GM12878 (cell line): Measurements from ENCODE around the gene REPS1. TPM values are rescaled to one million over a fixed set of nuclear protein-coding genes. Genes with fewer than 3 reads are reported as not detected.

Experiments used
- IKZF1 ChIP-seq: fragments of 450-650 bp; conservative IDR thresholded peaks from 2 replicates; pipeline ENCODE4 v1.6.1; 2017; ENCODE audit warnings: antibody characterized with exemption, mild to moderate bottlenecking
- MYC ChIP-seq: IDR thresholded peaks from 2 replicates; pipeline ENCODE4 v1.6.1; 2011; ENCODE audit warnings: mild to moderate bottlenecking, low read length, moderate library complexity, inconsistent platforms; ENCODE audit not compliant: insufficient read depth, insufficient replicate concordance, insufficient read length, severe bottlenecking
- NBN ChIP-seq: fragments of 450-650 bp; IDR thresholded peaks from 2 replicates; pipeline ENCODE4 v1.6.1; 2016
- NFIC ChIP-seq: IDR thresholded peaks from 2 replicates; pipeline ENCODE4 v1.6.1; 2012; ENCODE audit warnings: low read depth, mild to moderate bottlenecking, inconsistent platforms, low read length, moderate library complexity
- NR2C1 ChIP-seq: fragments of 450-650 bp; IDR thresholded peaks from 2 replicates; pipeline ENCODE4 v1.6.1; 2017; ENCODE audit warnings: antibody characterized with exemption, mild to moderate bottlenecking, moderate library complexity
- SMAD5 ChIP-seq: IDR thresholded peaks from 2 replicates; pipeline ENCODE4 v1.6.1; 2016; ENCODE audit warnings: antibody characterized with exemption, low read depth
- STAT1 ChIP-seq: fragments of 450-650 bp; conservative IDR thresholded peaks from 2 replicates; pipeline ENCODE4 v1.6.1; 2014; ENCODE audit warnings: antibody characterized with exemption, mild to moderate bottlenecking
- YY1 ChIP-seq: IDR thresholded peaks from 2 replicates; pipeline ENCODE4 v1.6.1; 2011; ENCODE audit warnings: low read depth, mild to moderate bottlenecking, low read length
- ZNF217 ChIP-seq: fragments of 450-650 bp; IDR thresholded peaks from 2 replicates; pipeline ENCODE4 v1.6.1; 2017; ENCODE audit warnings: antibody characterized with exemption, mild to moderate bottlenecking
- ZNF24 ChIP-seq: fragments of 450-650 bp; IDR thresholded peaks from 2 replicates; pipeline ENCODE4 v1.6.1; 2017; ENCODE audit warnings: antibody characterized with exemption, mild to moderate bottlenecking
- polyA plus RNA-seq, 11 experiments: library from polyadenylated mRNA; depleted of rRNA in 4 of 11; unstranded in 6 of 11; stranded (reverse) in 5 of 11; fragments of >200 nt; fragmentation: Nextera tagmentation in 4 of 11; fragmentation: Illumina TruSeq in 1 of 11; extraction: Ambion mirVana in 4 of 11; extraction: Trizol in 1 of 11; gene quantifications; 1 replicate in 1 of 11; 2 replicates in 10 of 11; pipeline versions ENCODE4 v1.2.1 to v1.2.3, GENCODE V29; 2011 to 2016; ENCODE audit warnings: inconsistent platforms in 2 of 11, missing spikeins in 2 of 11, low read depth in 1 of 11
- total RNA-seq, 4 experiments: library from RNA; depleted of rRNA in 3 of 4; stranded (reverse); fragments of >200 nt in 3 of 4; fragmentation: Illumina TruSeq in 1 of 4; extraction: Trizol in 1 of 4; gene quantifications; 2 replicates each; pipeline versions ENCODE4 v1.2.1 to v1.2.3, GENCODE V29; 2013 to 2021
- TF ChIP-seq, protein P1 (sequence below): fragments of 450-650 bp; IDR thresholded peaks from 2 replicates; pipeline ENCODE4 v1.6.1; 2016; ENCODE audit warnings: mild to moderate bottlenecking
- TF ChIP-seq, protein P2 (sequence below): fragments of 450-650 bp; IDR thresholded peaks from 2 replicates; pipeline ENCODE4 v1.6.1; 2017; ENCODE audit warnings: mild to moderate bottlenecking, moderate library complexity
- TF ChIP-seq, protein P3 (sequence below): fragments of 450-650 bp; IDR thresholded peaks from 2 replicates; pipeline ENCODE4 v1.6.1; 2016; ENCODE audit warnings: mild to moderate bottlenecking
- TF ChIP-seq, protein P4 (sequence below): fragments of 450-650 bp; formaldehyde crosslinking; IDR thresholded peaks from 2 replicates; pipeline ENCODE4 v1.5.0; 2022; ENCODE audit warnings: mild to moderate bottlenecking, missing genetic modification characterization
- TF ChIP-seq, protein P5 (sequence below): IDR thresholded peaks from 2 replicates; pipeline ENCODE4 v1.6.1; 2011; ENCODE audit warnings: borderline replicate concordance, low read depth, mild to moderate bottlenecking, moderate library complexity, mixed read lengths, low read length; ENCODE audit not compliant: insufficient read depth; ENCODE audit errors: extremely low read length

REPS1 gene
- total and polyA plus RNA-seq, 10 of the 15 experiments (the other 5 are each of a cell fraction or from before 2014, with no cell fraction given), result 13.7 to 59.3 (median 31.7) TPM

DNA sequence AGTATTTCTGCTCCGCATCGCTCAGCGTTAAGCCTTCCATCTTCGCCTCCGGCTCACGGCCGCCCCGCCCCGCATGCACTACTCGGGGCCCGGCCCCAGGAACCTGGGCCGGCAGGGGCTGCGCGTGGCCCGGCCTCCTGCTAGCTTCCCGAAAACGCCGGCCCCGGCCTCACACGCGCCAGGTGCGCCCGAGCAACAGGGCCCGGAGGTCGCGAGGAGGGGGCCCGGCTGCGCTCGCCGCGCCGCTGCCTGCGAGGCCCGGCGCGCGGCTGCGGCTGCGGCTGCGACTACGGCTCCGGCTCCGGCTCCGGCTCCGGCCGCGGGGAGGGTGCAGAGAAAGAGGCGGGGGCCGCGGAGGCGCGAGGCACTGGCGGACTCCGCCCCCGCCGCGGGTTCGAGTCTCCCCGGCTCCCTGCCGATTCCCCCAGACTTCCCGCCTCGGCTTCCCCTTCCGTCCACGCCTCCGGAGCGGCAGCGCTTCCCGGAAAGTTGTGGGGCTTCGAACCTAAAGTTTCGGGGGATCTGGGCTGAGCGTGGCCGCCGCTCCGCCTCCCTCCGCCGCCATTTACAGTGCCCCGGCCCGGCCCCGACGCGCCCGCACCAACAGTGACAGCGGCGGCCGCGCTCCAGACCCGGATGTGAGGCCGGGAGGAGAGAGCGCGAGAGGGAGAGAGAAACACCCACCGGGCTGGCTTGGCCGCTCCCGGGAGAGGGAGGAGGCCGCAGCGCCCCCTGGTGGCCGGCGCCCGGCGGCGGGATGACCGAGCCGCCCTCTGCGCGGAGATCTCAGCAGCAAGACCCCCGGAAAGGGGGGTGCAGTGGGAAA, at the start of gene REPS1 (continued):
- peak; percentile 74; the same call in 1 of the 2 replicates for TF ChIP-seq SMAD5
- TF ChIP-seq MYC, result no peak
- TF ChIP-seq YY1, result peak; percentile 94
- TF ChIP-seq, protein P1, sequence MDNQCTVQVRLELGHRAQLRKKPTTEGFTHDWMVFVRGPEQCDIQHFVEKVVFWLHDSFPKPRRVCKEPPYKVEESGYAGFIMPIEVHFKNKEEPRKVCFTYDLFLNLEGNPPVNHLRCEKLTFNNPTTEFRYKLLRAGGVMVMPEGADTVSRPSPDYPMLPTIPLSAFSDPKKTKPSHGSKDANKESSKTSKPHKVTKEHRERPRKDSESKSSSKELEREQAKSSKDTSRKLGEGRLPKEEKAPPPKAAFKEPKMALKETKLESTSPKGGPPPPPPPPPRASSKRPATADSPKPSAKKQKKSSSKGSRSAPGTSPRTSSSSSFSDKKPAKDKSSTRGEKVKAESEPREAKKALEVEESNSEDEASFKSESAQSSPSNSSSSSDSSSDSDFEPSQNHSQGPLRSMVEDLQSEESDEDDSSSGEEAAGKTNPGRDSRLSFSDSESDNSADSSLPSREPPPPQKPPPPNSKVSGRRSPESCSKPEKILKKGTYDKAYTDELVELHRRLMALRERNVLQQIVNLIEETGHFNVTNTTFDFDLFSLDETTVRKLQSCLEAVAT, result no peak
- peak; percentile 30; the same call in 1 of the 2 replicates for TF ChIP-seq NBN
- TF ChIP-seq, protein P2, sequence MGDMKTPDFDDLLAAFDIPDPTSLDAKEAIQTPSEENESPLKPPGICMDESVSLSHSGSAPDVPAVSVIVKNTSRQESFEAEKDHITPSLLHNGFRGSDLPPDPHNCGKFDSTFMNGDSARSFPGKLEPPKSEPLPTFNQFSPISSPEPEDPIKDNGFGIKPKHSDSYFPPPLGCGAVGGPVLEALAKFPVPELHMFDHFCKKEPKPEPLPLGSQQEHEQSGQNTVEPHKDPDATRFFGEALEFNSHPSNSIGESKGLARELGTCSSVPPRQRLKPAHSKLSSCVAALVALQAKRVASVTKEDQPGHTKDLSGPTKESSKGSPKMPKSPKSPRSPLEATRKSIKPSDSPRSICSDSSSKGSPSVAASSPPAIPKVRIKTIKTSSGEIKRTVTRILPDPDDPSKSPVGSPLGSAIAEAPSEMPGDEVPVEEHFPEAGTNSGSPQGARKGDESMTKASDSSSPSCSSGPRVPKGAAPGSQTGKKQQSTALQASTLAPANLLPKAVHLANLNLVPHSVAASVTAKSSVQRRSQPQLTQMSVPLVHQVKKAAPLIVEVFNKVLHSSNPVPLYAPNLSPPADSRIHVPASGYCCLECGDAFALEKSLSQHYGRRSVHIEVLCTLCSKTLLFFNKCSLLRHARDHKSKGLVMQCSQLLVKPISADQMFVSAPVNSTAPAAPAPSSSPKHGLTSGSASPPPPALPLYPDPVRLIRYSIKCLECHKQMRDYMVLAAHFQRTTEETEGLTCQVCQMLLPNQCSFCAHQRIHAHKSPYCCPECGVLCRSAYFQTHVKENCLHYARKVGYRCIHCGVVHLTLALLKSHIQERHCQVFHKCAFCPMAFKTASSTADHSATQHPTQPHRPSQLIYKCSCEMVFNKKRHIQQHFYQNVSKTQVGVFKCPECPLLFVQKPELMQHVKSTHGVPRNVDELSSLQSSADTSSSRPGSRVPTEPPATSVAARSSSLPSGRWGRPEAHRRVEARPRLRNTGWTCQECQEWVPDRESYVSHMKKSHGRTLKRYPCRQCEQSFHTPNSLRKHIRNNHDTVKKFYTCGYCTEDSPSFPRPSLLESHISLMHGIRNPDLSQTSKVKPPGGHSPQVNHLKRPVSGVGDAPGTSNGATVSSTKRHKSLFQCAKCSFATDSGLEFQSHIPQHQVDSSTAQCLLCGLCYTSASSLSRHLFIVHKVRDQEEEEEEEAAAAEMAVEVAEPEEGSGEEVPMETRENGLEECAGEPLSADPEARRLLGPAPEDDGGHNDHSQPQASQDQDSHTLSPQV, result no peak
- TF ChIP-seq NFIC, result no peak
- TF ChIP-seq IKZF1, result peak; percentile 93
- TF ChIP-seq, protein P3, sequence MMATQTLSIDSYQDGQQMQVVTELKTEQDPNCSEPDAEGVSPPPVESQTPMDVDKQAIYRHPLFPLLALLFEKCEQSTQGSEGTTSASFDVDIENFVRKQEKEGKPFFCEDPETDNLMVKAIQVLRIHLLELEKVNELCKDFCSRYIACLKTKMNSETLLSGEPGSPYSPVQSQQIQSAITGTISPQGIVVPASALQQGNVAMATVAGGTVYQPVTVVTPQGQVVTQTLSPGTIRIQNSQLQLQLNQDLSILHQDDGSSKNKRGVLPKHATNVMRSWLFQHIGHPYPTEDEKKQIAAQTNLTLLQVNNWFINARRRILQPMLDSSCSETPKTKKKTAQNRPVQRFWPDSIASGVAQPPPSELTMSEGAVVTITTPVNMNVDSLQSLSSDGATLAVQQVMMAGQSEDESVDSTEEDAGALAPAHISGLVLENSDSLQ, result peak; percentile 22; the same call in 1 of the 2 replicates
- no peak for TF ChIP-seq ZNF24
- peak; percentile 88 for TF ChIP-seq ZNF217
- TF ChIP-seq, protein P4, sequence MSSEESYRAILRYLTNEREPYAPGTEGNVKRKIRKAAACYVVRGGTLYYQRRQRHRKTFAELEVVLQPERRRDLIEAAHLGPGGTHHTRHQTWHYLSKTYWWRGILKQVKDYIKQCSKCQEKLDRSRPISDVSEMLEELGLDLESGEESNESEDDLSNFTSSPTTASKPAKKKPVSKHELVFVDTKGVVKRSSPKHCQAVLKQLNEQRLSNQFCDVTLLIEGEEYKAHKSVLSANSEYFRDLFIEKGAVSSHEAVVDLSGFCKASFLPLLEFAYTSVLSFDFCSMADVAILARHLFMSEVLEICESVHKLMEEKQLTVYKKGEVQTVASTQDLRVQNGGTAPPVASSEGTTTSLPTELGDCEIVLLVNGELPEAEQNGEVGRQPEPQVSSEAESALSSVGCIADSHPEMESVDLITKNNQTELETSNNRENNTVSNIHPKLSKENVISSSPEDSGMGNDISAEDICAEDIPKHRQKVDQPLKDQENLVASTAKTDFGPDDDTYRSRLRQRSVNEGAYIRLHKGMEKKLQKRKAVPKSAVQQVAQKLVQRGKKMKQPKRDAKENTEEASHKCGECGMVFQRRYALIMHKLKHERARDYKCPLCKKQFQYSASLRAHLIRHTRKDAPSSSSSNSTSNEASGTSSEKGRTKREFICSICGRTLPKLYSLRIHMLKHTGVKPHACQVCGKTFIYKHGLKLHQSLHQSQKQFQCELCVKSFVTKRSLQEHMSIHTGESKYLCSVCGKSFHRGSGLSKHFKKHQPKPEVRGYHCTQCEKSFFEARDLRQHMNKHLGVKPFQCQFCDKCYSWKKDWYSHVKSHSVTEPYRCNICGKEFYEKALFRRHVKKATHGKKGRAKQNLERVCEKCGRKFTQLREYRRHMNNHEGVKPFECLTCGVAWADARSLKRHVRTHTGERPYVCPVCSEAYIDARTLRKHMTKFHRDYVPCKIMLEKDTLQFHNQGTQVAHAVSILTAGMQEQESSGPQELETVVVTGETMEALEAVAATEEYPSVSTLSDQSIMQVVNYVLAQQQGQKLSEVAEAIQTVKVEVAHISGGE, result no peak
- TF ChIP-seq, protein P5, sequence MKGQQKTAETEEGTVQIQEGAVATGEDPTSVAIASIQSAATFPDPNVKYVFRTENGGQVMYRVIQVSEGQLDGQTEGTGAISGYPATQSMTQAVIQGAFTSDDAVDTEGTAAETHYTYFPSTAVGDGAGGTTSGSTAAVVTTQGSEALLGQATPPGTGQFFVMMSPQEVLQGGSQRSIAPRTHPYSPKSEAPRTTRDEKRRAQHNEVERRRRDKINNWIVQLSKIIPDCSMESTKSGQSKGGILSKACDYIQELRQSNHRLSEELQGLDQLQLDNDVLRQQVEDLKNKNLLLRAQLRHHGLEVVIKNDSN, result no peak
- TF ChIP-seq NR2C1, result no peak
- TF ChIP-seq STAT1, result no peak
